PFSK-1 (cell line): ENCODE measurements around the gene KCNJ2.

ENCODE experiments used
- POLR2AphosphoS5 ChIP-seq: IDR thresholded peaks from 2 replicates; pipeline ENCODE4 v1.6.1; 2012; ENCODE audit warnings: low read depth, mild to moderate bottlenecking, control low read depth, low read length, moderate library complexity
- SIN3A ChIP-seq: IDR thresholded peaks from 2 replicates; pipeline ENCODE4 v1.6.1; 2012; ENCODE audit warnings: mild to moderate bottlenecking, low read length, moderate library complexity, borderline replicate concordance; ENCODE audit not compliant: insufficient read depth

DNA sequence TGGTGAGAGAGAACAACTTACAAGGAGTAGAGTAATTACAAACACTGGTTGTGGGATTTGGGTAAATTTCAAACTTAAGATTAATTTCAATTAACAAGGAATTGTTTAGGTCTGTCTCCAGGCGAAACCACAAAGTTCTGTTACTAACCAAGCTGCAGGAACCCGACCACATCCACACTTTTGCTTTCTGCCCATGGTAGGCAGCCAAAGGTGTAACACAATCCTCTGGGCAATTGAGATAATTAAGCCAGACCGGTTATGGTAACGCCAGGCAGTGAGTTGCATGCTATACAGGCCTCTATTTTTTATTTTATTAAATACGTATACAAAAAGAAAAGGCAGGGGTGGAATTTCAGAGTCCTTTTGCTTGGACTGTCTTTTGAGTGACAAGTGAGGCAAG lies 12.0 kb downstream of the KCNJ2 start:
- no peak for TF ChIP-seq POLR2AphosphoS5
- TF ChIP-seq SIN3A, result no peak
